GM23338 (cell line): Measurements from ENCODE around the gene ZNF646. TPM values are rescaled to one million over a fixed set of nuclear protein-coding genes. Genes with fewer than 3 reads are reported as not detected.

ENCODE experiments used
- ATAC-seq: fragments of 200-7000 bp; cut with Tn5 transposase; 3 replicates; pipeline ENCODE4 v1.9.1; 2020
- DNase-seq: peaks from one replicate; pipeline ENCODE4 v3.0.0-alpha.2; 2015; ENCODE audit warnings: low spot score
- H2AFZ ChIP-seq: fragments of 200-600 bp; sonication (generic); 2 replicates; pipeline ENCODE4 v1.8.0; 2016; ENCODE audit warnings: antibody characterized with exemption, mild to moderate bottlenecking, moderate library complexity
- H3F3A ChIP-seq: fragments of 200-600 bp; sonication (generic); replicated peaks from 2 replicates; pipeline ENCODE4 v1.8.0; 2017; ENCODE audit warnings: antibody characterized with exemption, mixed run types, low read depth
- H3K27ac ChIP-seq: fragments of 200-600 bp; sonication (generic); 2 replicates; pipeline ENCODE4 v1.6.1; 2016; ENCODE audit warnings: low read depth
- H3K27me3 ChIP-seq: fragments of 200-600 bp; sonication (generic); 2 replicates; pipeline ENCODE4 v1.8.0; 2016; ENCODE audit warnings: mild to moderate bottlenecking, mixed run types, moderate library complexity; ENCODE audit not compliant: insufficient read depth
- H3K36me3 ChIP-seq: fragments of 200-600 bp; sonication (generic); 2 replicates; pipeline ENCODE4 v1.8.0; 2016; ENCODE audit warnings: mild to moderate bottlenecking; ENCODE audit not compliant: insufficient read depth
- H3K4me1 ChIP-seq: fragments of 200-600 bp; sonication (generic); 2 replicates; pipeline ENCODE4 v1.8.0; 2016; ENCODE audit warnings: mild to moderate bottlenecking, moderate library complexity; ENCODE audit not compliant: insufficient read depth
- H3K4me2 ChIP-seq: fragments of 200-600 bp; sonication (generic); 2 replicates; pipeline ENCODE4 v1.7.1; 2017; ENCODE audit warnings: mixed run types
- H3K4me3 ChIP-seq: fragments of 200-600 bp; sonication (generic); 2 replicates; pipeline ENCODE4 v1.6.1; 2016; ENCODE audit warnings: mixed run types
- H3K79me2 ChIP-seq: fragments of 200-600 bp; sonication (generic); replicated peaks from 2 replicates; pipeline ENCODE4 v1.8.0; 2017; ENCODE audit warnings: mild to moderate bottlenecking; ENCODE audit not compliant: insufficient read depth
- H3K9me2 ChIP-seq: fragments of 200-600 bp; sonication (generic); 2 replicates; pipeline ENCODE4 v1.8.0; 2017; ENCODE audit not compliant: insufficient read depth
- H4K20me1 ChIP-seq: fragments of 200-600 bp; sonication (generic); replicated peaks from 2 replicates; pipeline ENCODE4 v1.8.0; 2017; ENCODE audit warnings: mild to moderate bottlenecking; ENCODE audit not compliant: insufficient read depth
- H3K27ac Mint-ChIP-seq: 2 replicates; pipeline ENCODE4 v1.8.0; 2020; ENCODE audit warnings: inconsistent platforms, mild to moderate bottlenecking, moderate library complexity, mixed read lengths
- H3K27me3 Mint-ChIP-seq: 3 replicates; pipeline ENCODE4 v1.8.0; 2022; ENCODE audit warnings: low read depth, mild to moderate bottlenecking, moderate library complexity, mixed read lengths, inconsistent platforms; ENCODE audit not compliant: insufficient read depth, poor library complexity
- H3K36me3 Mint-ChIP-seq: 3 replicates; pipeline ENCODE4 v1.8.0; 2021; ENCODE audit warnings: low read depth, mild to moderate bottlenecking, inconsistent platforms, moderate library complexity, mixed read lengths
- H3K4me1 Mint-ChIP-seq: 3 replicates; pipeline ENCODE4 v1.8.0; 2020; ENCODE audit warnings: mild to moderate bottlenecking, inconsistent platforms, mixed read lengths
- H3K4me3 Mint-ChIP-seq: 3 replicates; pipeline ENCODE4 v1.8.0; 2021; ENCODE audit warnings: moderate library complexity, mild to moderate bottlenecking, inconsistent platforms, mixed read lengths
- H3K9me3 Mint-ChIP-seq: 3 replicates; pipeline ENCODE4 v1.8.0; 2020; ENCODE audit warnings: moderate library complexity, mild to moderate bottlenecking, inconsistent platforms, mixed read lengths
- CREB1 ChIP-seq: fragments of 250-450 bp; sonication (Bioruptor Pico); IDR thresholded peaks from 2 replicates; pipeline ENCODE4 v1.5.0; 2020; ENCODE audit warnings: low read depth, mild to moderate bottlenecking, moderate library complexity
- EZH2 ChIP-seq: fragments of 200-600 bp; sonication (generic); IDR thresholded peaks from one replicate; pipeline ENCODE4 v1.8.0; 2017; ENCODE audit warnings: antibody characterized with exemption, mild to moderate bottlenecking, low read depth; ENCODE audit not compliant: unreplicated experiment
- EZH2phosphoT487 ChIP-seq: fragments of 200-600 bp; sonication (generic); IDR thresholded peaks from one replicate; pipeline ENCODE4 v1.8.1; 2018; ENCODE audit warnings: antibody characterized with exemption; ENCODE audit not compliant: unreplicated experiment
- JUNB ChIP-seq: IDR thresholded peaks from one replicate; pipeline ENCODE4 v1.6.1; 2016; ENCODE audit warnings: antibody characterized with exemption; ENCODE audit not compliant: unreplicated experiment
- NANOG ChIP-seq: IDR thresholded peaks from 2 replicates; pipeline ENCODE4 v1.6.1; 2016; ENCODE audit warnings: antibody characterized with exemption, borderline replicate concordance
- POLR2AphosphoS5 ChIP-seq: IDR thresholded peaks from 2 replicates; pipeline ENCODE4 v1.6.1; 2016; ENCODE audit warnings: antibody characterized with exemption, low read depth
- STAT1 ChIP-seq: IDR thresholded peaks from one replicate; pipeline ENCODE4 v1.6.1; 2016; ENCODE audit warnings: antibody characterized with exemption; ENCODE audit not compliant: unreplicated experiment
- ZNF114 ChIP-seq: fragments of 250-450 bp; sonication (Bioruptor Pico); IDR thresholded peaks from 2 replicates; pipeline ENCODE4 v1.5.0; 2020; ENCODE audit warnings: mild to moderate bottlenecking, moderate library complexity
- ZNF331 ChIP-seq: fragments of 250-450 bp; sonication (Bioruptor Pico); IDR thresholded peaks from 2 replicates; pipeline ENCODE4 v1.5.0; 2020; ENCODE audit warnings: low read depth, mild to moderate bottlenecking, moderate library complexity
- polyA plus RNA-seq: library from polyadenylated mRNA; unstranded; fragments of >200 nt; fragmentation: Nextera tagmentation; extraction: Ambion mirVana; gene quantifications from 2 replicates; pipeline ENCODE4 v1.2.1, GENCODE V29; 2016
- total RNA-seq: library from RNA; depleted of rRNA; stranded (reverse); fragments of >200 nt; shearing (Covaris generic); gene quantifications from 2 replicates; pipeline ENCODE4 v1.2.3, GENCODE V29; 2014
- TF ChIP-seq, protein P1 (sequence below): IDR thresholded peaks from 2 replicates; pipeline ENCODE4 v1.6.1; 2016; ENCODE audit warnings: antibody characterized with exemption
- TF ChIP-seq, protein P2 (sequence below): IDR thresholded peaks from one replicate; pipeline ENCODE4 v1.6.1; 2018; ENCODE audit warnings: antibody characterized with exemption; ENCODE audit not compliant: unreplicated experiment
- TF ChIP-seq, protein P3 (sequence below), 2 experiments: fragments of 200-600 bp in 1 of 2; sonication (generic) in 1 of 2; conservative IDR thresholded peaks; 2 replicates each; pipeline versions ENCODE4 v1.5.1 to v1.6.1; 2016 to 2017; ENCODE audit warnings: antibody characterized with exemption in 2 of 2, low read depth in 2 of 2, mild to moderate bottlenecking in 2 of 2, moderate library complexity in 1 of 2
- TF ChIP-seq, protein P4 (sequence below): fragments of 250-450 bp; sonication (Bioruptor Pico); IDR thresholded peaks from 2 replicates; pipeline ENCODE4 v1.5.0; 2020; ENCODE audit warnings: mild to moderate bottlenecking, moderate library complexity

Gene ZNF646
- total and polyA plus RNA-seq, 2 experiments from 2014 or later = 6.3 to 29.3 TPM

DNA sequence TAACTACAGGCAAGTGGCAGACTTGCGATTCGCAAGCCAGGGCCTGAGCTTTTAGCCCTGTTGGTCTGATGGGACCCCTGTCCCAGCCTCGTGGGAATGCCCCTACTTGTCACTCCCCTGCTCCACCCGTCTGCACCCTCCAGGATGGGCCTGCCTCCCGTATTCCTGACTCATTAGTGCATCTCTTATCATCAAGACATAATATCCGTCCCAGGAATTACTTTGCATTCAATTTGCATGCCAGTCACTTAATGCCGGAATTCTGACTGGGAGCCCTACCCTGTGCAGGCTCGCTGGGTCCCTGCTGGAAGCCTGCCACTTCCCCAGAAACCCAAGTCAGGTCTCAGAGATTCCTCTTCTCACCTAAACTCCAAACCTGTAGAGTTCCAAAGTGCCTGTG is 11.2 kb downstream of the ZNF646 start:
- no peak overlapping the region for H2AFZ ChIP-seq
- H3K79me2 ChIP-seq = no peaks in the 10 kb centered on the region
- H3K4me3 ChIP-seq = no peak overlapping the region
- ATAC-seq = no peak
- Mint-ChIP-seq H3K9me3 (no peaks in the 10 kb centered on the region), H3K4me1 (peaks cover 5% of the 10 kb centered on the region; the same call in 1 of the 3 replicates), H3K27me3 (peaks cover 16% of the 10 kb centered on the region), H3K36me3 (peaks cover 22% of the 10 kb centered on the region), H3K4me3 (no peak overlapping the region; the same call in 2 of the 3 replicates), H3K27ac (no peak overlapping the region)
- H3K27me3 ChIP-seq = no peaks in the 10 kb centered on the region
- no peaks in the 10 kb centered on the region for H3K36me3 ChIP-seq
- no peak for TF ChIP-seq STAT1
- no peak for TF ChIP-seq JUNB
- TF ChIP-seq ZNF331 (CRISPR knock-in tag) = no peak
- TF ChIP-seq CREB1 (CRISPR knock-in tag) = no peak
- TF ChIP-seq EZH2phosphoT487 = no peak
- TF ChIP-seq EZH2 = no peak
- TF ChIP-seq POLR2AphosphoS5 = no peak
- no peak for TF ChIP-seq NANOG
- TF ChIP-seq, protein P1, sequence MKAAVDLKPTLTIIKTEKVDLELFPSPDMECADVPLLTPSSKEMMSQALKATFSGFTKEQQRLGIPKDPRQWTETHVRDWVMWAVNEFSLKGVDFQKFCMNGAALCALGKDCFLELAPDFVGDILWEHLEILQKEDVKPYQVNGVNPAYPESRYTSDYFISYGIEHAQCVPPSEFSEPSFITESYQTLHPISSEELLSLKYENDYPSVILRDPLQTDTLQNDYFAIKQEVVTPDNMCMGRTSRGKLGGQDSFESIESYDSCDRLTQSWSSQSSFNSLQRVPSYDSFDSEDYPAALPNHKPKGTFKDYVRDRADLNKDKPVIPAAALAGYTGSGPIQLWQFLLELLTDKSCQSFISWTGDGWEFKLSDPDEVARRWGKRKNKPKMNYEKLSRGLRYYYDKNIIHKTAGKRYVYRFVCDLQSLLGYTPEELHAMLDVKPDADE = no peak
- TF ChIP-seq, protein P2, sequence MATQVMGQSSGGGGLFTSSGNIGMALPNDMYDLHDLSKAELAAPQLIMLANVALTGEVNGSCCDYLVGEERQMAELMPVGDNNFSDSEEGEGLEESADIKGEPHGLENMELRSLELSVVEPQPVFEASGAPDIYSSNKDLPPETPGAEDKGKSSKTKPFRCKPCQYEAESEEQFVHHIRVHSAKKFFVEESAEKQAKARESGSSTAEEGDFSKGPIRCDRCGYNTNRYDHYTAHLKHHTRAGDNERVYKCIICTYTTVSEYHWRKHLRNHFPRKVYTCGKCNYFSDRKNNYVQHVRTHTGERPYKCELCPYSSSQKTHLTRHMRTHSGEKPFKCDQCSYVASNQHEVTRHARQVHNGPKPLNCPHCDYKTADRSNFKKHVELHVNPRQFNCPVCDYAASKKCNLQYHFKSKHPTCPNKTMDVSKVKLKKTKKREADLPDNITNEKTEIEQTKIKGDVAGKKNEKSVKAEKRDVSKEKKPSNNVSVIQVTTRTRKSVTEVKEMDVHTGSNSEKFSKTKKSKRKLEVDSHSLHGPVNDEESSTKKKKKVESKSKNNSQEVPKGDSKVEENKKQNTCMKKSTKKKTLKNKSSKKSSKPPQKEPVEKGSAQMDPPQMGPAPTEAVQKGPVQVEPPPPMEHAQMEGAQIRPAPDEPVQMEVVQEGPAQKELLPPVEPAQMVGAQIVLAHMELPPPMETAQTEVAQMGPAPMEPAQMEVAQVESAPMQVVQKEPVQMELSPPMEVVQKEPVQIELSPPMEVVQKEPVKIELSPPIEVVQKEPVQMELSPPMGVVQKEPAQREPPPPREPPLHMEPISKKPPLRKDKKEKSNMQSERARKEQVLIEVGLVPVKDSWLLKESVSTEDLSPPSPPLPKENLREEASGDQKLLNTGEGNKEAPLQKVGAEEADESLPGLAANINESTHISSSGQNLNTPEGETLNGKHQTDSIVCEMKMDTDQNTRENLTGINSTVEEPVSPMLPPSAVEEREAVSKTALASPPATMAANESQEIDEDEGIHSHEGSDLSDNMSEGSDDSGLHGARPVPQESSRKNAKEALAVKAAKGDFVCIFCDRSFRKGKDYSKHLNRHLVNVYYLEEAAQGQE = no peak
- TF ChIP-seq, protein P3, sequence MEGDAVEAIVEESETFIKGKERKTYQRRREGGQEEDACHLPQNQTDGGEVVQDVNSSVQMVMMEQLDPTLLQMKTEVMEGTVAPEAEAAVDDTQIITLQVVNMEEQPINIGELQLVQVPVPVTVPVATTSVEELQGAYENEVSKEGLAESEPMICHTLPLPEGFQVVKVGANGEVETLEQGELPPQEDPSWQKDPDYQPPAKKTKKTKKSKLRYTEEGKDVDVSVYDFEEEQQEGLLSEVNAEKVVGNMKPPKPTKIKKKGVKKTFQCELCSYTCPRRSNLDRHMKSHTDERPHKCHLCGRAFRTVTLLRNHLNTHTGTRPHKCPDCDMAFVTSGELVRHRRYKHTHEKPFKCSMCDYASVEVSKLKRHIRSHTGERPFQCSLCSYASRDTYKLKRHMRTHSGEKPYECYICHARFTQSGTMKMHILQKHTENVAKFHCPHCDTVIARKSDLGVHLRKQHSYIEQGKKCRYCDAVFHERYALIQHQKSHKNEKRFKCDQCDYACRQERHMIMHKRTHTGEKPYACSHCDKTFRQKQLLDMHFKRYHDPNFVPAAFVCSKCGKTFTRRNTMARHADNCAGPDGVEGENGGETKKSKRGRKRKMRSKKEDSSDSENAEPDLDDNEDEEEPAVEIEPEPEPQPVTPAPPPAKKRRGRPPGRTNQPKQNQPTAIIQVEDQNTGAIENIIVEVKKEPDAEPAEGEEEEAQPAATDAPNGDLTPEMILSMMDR (conservative IDR thresholded peaks at IDR 0.05; ENCODE audit: low read depth in 2 of 2) = no peak
- TF ChIP-seq, protein P4, sequence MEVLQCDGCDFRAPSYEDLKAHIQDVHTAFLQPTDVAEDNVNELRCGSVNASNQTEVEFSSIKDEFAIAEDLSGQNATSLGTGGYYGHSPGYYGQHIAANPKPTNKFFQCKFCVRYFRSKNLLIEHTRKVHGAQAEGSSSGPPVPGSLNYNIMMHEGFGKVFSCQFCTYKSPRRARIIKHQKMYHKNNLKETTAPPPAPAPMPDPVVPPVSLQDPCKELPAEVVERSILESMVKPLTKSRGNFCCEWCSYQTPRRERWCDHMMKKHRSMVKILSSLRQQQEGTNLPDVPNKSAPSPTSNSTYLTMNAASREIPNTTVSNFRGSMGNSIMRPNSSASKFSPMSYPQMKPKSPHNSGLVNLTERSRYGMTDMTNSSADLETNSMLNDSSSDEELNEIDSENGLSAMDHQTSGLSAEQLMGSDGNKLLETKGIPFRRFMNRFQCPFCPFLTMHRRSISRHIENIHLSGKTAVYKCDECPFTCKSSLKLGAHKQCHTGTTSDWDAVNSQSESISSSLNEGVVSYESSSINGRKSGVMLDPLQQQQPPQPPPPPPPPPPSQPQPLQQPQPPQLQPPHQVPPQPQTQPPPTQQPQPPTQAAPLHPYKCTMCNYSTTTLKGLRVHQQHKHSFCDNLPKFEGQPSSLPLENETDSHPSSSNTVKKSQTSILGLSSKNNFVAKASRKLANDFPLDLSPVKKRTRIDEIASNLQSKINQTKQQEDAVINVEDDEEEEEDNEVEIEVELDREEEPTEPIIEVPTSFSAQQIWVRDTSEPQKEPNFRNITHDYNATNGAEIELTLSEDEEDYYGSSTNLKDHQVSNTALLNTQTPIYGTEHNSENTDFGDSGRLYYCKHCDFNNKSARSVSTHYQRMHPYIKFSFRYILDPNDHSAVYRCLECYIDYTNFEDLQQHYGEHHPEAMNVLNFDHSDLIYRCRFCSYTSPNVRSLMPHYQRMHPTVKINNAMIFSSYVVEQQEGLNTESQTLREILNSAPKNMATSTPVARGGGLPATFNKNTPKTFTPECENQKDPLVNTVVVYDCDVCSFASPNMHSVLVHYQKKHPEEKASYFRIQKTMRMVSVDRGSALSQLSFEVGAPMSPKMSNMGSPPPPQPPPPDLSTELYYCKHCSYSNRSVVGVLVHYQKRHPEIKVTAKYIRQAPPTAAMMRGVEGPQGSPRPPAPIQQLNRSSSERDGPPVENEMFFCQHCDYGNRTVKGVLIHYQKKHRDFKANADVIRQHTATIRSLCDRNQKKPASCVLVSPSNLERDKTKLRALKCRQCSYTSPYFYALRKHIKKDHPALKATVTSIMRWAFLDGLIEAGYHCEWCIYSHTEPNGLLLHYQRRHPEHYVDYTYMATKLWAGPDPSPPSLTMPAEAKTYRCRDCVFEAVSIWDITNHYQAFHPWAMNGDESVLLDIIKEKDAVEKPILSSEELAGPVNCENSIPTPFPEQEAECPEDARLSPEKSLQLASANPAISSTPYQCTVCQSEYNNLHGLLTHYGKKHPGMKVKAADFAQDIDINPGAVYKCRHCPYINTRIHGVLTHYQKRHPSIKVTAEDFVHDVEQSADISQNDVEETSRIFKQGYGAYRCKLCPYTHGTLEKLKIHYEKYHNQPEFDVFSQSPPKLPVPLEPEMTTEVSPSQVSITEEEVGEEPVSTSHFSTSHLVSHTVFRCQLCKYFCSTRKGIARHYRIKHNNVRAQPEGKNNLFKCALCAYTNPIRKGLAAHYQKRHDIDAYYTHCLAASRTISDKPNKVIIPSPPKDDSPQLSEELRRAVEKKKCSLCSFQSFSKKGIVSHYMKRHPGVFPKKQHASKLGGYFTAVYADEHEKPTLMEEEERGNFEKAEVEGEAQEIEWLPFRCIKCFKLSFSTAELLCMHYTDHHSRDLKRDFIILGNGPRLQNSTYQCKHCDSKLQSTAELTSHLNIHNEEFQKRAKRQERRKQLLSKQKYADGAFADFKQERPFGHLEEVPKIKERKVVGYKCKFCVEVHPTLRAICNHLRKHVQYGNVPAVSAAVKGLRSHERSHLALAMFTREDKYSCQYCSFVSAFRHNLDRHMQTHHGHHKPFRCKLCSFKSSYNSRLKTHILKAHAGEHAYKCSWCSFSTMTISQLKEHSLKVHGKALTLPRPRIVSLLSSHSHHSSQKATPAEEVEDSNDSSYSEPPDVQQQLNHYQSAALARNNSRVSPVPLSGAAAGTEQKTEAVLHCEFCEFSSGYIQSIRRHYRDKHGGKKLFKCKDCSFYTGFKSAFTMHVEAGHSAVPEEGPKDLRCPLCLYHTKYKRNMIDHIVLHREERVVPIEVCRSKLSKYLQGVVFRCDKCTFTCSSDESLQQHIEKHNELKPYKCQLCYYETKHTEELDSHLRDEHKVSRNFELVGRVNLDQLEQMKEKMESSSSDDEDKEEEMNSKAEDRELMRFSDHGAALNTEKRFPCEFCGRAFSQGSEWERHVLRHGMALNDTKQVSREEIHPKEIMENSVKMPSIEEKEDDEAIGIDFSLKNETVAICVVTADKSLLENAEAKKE (CRISPR knock-in tag) = no peak
- TF ChIP-seq ZNF114 = no peak
- H3K27ac ChIP-seq = no peak overlapping the region
- H3K4me1 ChIP-seq = no peaks in the 10 kb centered on the region
- no peaks in the 10 kb centered on the region for H3K9me2 ChIP-seq
- no peaks in the 10 kb centered on the region for H3F3A ChIP-seq
- no peaks in the 10 kb centered on the region; the same call in 1 of the 2 replicates for H4K20me1 ChIP-seq
- DNase-seq = no peak
- no peak overlapping the region for H3K4me2 ChIP-seq
